ACHN (cell line): ENCODE measurements around the gene KIAA1217.
"Not testable (repeated sequence)": the region's sequence is repeated elsewhere in the genome, so short reads cannot be mapped to it uniquely, and the experiment has no call there.

Source experiments
- DNase-seq: peaks from one replicate; pipeline ENCODE4 v3.0.0-alpha.2; 2015
- in situ Hi-C: cut with HindIII; loops from 2 replicates; pipeline ENCODE4 v1.10.0; 2017; ENCODE audit warnings: low sequenced_read_pairs, low pct_ligation_motif_present, low pct_unique_long_range_greater_than_20kb

KIAA1217 gene

GRCh38 chr10:24462889-24463552 is 254.1 kb downstream of the KIAA1217 start:
- in situ Hi-C loops = no loop called here
- peak; percentile 42 for DNase-seq

- DNase-seq = peak; percentile 81
- in situ Hi-C loops = no loop called here
These were observed 254.9 kb downstream of the KIAA1217 start for GRCh38 chr10:24463611-24464426.

GRCh38 chr10:24465124-24465874 is 256.4 kb downstream of the KIAA1217 start:
- DNase-seq = peak; percentile 34
- in situ Hi-C loops = no loop called here

DNA sequence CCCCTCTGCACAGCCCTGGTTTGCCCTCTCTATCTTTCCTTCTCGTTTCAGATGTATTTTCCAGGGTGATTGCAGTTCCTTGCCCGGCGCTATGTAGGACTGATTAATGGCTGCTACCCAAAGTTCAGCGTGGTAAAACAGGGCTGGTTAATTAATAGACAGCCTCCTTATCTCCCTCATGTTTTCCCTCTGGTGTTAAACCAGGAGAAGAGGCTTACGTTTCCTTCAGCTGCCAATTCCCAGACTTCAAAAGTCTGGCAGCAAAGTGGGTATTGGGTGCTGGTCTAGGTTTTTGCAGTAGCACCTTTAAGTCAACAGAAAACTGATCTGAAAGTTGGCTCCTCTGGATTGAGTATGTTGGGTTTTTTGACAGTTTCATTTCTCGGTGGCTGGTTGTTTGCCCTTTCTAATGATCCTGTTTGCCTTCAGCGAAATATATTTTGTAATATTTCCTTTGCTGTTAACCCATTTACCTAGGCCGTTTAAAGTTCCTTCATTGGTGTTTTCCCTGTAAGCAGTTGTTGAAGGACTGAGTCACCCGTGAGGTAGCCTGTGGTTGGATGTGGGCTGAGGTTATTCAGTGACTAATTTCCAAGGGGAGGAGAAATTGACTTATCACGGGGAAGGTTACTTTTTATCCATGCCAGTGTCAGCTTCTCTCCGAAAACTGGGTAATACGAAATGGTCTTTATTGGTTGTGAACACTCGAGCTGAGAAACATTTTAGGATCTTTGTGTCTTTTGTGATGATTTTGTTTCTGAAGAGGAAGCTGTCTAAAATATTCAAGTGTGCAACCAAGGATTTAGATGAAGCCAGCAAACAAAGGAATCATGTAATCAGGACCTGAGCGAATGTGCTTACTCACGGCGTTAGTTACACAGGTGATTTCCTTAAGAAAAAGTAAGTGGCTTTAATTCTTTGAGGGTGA is 257.2 kb downstream of the KIAA1217 start:
- in situ Hi-C loops = no loop called here
- DNase-seq = peak; percentile 91

DNA sequence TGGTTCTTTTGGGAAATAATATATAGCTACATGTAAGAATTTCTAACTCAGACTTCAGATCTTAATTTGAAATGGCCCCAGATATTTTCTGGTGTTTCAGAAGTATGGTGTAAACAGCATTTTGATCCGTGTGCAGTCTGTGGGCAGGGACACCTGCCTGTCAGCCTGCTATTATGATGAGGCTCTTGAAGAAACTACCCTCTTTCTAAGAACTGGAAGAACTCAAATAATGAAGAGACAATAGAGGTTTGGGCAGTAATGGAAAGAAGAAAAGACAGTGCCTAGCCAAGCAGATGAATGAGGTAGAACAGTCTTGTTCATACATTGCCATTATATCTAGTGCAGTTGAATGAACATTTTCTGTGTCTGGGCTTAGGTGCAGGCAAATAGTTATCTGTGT is 258.2 kb downstream of the KIAA1217 start:
- in situ Hi-C loops = no loop called here

GRCh38 chr10:24467605-24468004 is 258.7 kb downstream of the KIAA1217 start:
- DNase-seq = no peak
- in situ Hi-C loops = no loop called here

More for the DNA sequence above, 258.2 kb downstream of the KIAA1217 start:
- DNase-seq = peak; percentile 17

- no peak for DNase-seq
- in situ Hi-C loops = no loop called here
These were observed 259.4 kb downstream of the KIAA1217 start for GRCh38 chr10:24468281-24468751.

- DNase-seq = peak; percentile 42
- in situ Hi-C loops = no loop called here
These were observed 261.1 kb downstream of the KIAA1217 start for GRCh38 chr10:24469993-24470392.

- in situ Hi-C loops = no loop called here
These were observed 266.7 kb downstream of the KIAA1217 start for GRCh38 chr10:24475598-24475997.

GRCh38 chr10:24476913-24477701 is 268.2 kb downstream of the KIAA1217 start:
- in situ Hi-C loops = no loop called here
- DNase-seq = no peak

More at GRCh38 chr10:24475598-24475997, 266.7 kb downstream of the KIAA1217 start:
- DNase-seq = no peak

- in situ Hi-C loops = no loop called here
- no peak for DNase-seq
These were observed 269.0 kb downstream of the KIAA1217 start for GRCh38 chr10:24477915-24478314.

DNA sequence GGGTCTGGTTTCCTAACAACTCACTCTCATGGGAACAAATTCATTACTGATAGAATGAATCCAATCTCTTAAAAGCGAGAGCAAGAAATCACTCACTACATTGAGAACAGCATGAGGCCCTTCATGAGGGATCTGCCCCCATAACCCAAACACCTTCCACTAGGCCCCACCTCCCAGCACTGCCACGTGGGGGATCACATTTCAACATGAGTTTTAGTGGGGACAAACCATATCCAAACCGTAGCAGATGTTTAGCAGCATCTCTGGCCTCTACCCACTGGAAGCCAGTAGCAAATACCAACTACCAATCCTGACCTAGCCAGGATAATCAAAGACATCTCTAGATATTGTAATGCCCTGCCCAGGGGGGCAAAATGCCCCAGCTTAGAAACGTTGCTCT is 270.9 kb downstream of the KIAA1217 start:
- no peak for DNase-seq
- in situ Hi-C loops = no loop called here

- in situ Hi-C loops = no loop called here
- no peak for DNase-seq
These were observed 271.5 kb downstream of the KIAA1217 start for GRCh38 chr10:24480447-24480846.

DNA sequence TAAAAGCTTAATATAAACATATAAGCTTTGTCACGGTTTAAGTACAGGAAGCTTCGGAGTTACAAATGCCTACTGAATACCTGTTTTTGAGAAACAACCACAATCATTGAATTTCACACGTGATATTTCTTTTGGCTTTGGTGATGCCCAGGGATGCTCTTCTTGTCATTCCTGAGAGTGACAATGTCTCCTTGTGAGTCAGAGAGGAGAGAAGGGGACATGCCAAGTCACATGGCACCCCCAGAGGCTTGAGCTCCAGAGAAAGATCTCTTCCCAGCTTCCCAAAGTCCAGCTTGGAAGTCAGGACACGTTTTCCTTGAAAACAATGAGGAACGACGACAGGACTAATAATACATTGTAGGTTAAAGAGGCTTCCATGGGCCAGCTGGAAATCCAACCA is 272.3 kb downstream of the KIAA1217 start:
- DNase-seq = no peak
- in situ Hi-C loops = no loop called here

DNA sequence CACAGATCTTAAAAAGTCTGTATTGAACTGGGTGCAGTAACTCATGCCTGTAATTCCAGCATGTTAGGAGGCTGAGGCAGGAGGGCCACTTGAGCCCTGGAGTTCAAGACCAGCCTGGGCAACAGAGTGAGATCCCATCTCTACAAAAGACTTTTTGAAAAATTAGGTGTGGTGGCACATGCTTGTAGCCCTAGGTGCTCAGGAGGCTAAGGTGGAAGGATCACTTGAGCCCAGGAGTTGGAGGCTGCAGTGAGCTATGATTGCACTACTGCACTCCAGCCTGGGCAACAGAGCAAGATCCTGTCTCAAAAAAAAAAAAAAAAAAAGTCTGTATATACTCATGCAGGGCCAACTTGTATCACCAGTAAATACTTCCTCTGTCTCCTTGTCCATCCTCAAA is 273.8 kb downstream of the KIAA1217 start:
- DNase-seq, in situ Hi-C loops: not testable (repeated sequence)

- in situ Hi-C loops = no loop called here
- DNase-seq = peak; percentile 50
These were observed 274.8 kb downstream of the KIAA1217 start for GRCh38 chr10:24483701-24484100.

DNA sequence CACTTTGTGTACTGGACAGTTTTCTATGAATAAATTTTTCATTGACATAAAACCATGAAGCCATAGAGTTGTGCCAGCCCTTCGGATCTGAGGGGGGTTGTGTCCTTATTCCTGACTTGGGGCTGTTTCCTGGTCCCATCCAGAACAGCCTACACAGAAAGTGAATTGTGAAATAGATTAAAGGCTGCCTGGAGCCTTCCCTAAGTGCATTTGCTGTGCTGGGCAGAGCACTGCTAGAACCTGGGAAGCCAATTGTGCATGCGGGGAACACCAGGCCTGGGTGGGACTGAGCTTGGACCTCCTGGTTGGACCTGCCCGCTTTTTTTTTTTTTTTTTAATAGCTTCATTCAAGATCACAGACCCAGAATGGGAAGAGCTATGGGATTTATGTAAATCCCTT is 275.8 kb downstream of the KIAA1217 start:
- DNase-seq = no peak
- in situ Hi-C loops = no loop called here
